RWPE1 (cell line): ENCODE measurements around the gene TRUB2.

ENCODE experiments used
- CTCF ChIA-PET: fragments of 350-600 bp; sonication (Branson Sonifier 250); formaldehyde crosslinking; extraction: SDS; loops from one replicate; lab custom pipeline; 2021; lab: Yijun Ruan, JAX
- POLR2A ChIA-PET: fragments of 400-600 bp; formaldehyde crosslinking; extraction: SDS; loops from one replicate; lab custom pipeline; 2020; ENCODE audit warnings: antibody characterized with exemption; ENCODE audit not compliant: low non-redundant PET; lab: Yijun Ruan, JAX
- DNase-seq: peaks from one replicate; pipeline ENCODE4 v3.0.0; 2012; ENCODE audit warnings: low spot score
- H3K27ac ChIP-seq: fragments of 450-650 bp; 2 replicates; pipeline ENCODE4 v1.5.1; 2017
- CTCF ChIP-seq: fragments of 450-650 bp; conservative IDR thresholded peaks from 2 replicates; pipeline ENCODE4 v1.5.1; 2017; ENCODE audit warnings: low read depth, mild to moderate bottlenecking

Gene TRUB2

GRCh38 chr9:128266868-128267590 lies 55.2 kb downstream of the TRUB2 start:
- no peak for DNase-seq

GRCh38 chr9:128265348-128265847 lies 56.8 kb downstream of the TRUB2 start:
- no peak for DNase-seq
- CTCF ChIA-PET: interaction anchor here (0.6 kb wide), 1 partner anchor 186 kb away, joined by 4 read pairs; no protein-coding TSS in a partner anchor
- peak overlapping the region; percentile 3; the same call in 1 of the 2 replicates for H3K27ac ChIP-seq
- TF ChIP-seq CTCF: no peak
- POLR2A ChIA-PET: no interaction called here

More at GRCh38 chr9:128266868-128267590, 55.2 kb downstream of the TRUB2 start:
- ChIA-PET CTCF (no interaction called here), POLR2A (no interaction called here)
- TF ChIP-seq CTCF: no peak
- H3K27ac ChIP-seq: peak overlapping the region; percentile 2; the same call in 1 of the 2 replicates

- no peak for DNase-seq
- no peak for TF ChIP-seq CTCF
- ChIA-PET POLR2A (no interaction called here), CTCF (interaction anchor here (3.5 kb wide), 1 partner anchor 8 kb away, joined by 18 read pairs; no protein-coding TSS in a partner anchor)
- peak overlapping the region; percentile 12 for H3K27ac ChIP-seq
Observed at GRCh38 chr9:128262687-128263086, 59.6 kb downstream of the TRUB2 start.

- CTCF ChIA-PET: no interaction called here
- no peak for TF ChIP-seq CTCF
- DNase-seq: no peak
- POLR2A ChIA-PET: interaction anchor here (0.6 to 1.1 kb wide), 2 partner anchors 16 to 40 kb away, joined by 3 read pairs; partner anchors contain the start of genes GOLGA2 and SWI5
- H3K27ac ChIP-seq: 0 out of 2 replicates have a peak overlapping the region, but pooled peaks have one; percentile 1
Observed at GRCh38 chr9:128260340-128260739, 61.9 kb downstream of the TRUB2 start.

GRCh38 chr9:128259156-128259555 lies 63.1 kb downstream of the TRUB2 start:
- H3K27ac ChIP-seq: peak overlapping the region; percentile 8
- TF ChIP-seq CTCF: no peak
- POLR2A ChIA-PET: no interaction called here
- DNase-seq: no peak
- CTCF ChIA-PET: interaction anchor here (0.6 to 0.9 kb wide), 2 partner anchors 10 to 52 kb away, joined by 3 to 4 read pairs; no protein-coding TSS in a partner anchor

GRCh38 chr9:128258326-128258725 lies 63.9 kb downstream of the TRUB2 start:
- peak overlapping the region; percentile 29 for H3K27ac ChIP-seq
- TF ChIP-seq CTCF: no peak
- ChIA-PET CTCF (interaction anchor here (0.9 kb wide), 1 partner anchor 52 kb away, joined by 4 read pairs; no protein-coding TSS in a partner anchor), POLR2A (no interaction called here)
- DNase-seq: no peak
